HG03139 (cell line): ENCODE measurements around the gene STAC.
"Not testable (repeated sequence)": the region's sequence is repeated elsewhere in the genome, so short reads cannot be mapped to it uniquely, and the experiment has no call there.

Experiments used
- ATAC-seq: cut with Tn5 transposase; IDR thresholded peaks from one replicate; pipeline ENCODE4 v1.9.1; 2021; ENCODE audit not compliant: unreplicated experiment

Gene STAC

DNA sequence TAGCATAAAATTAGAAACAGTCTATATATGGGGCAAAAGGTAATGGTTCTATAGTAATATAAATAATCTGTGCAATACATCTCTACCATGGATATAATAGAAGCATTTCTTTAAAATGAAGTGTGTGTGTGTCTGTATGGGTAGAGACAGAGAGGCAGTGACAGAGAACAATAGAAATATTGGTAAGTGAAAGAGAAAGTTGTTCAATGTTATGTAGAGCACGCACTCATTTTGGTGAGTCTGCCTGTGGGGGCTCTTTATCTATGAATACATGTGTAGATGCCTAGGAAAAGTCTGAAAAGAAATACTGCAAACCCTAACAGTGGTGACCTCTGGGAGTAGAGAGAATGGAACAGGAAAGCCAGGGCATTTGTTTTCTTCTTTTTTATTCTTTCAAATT is 182.6 kb downstream of the STAC start:
- ATAC-seq, result no peak

DNA sequence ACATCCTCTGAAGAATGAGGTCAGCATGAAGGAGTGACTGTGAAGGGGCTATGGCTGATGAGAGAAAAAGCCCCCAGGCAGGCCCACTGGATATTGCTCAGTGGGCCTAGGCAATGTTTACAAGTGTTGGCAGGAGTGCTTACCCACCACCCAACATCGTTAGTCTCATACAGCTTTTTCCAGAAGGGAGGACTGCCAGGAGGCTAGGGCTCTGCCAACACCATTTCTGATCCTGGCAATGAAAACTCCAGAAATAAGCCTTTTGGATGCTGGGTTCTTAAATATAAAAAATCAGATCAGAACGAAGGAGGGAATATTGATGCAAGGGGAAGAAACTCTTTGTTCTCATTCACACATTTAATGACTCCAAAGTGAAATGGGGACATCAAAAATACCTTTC is 194.9 kb downstream of the STAC start:
- no peak for ATAC-seq

DNA sequence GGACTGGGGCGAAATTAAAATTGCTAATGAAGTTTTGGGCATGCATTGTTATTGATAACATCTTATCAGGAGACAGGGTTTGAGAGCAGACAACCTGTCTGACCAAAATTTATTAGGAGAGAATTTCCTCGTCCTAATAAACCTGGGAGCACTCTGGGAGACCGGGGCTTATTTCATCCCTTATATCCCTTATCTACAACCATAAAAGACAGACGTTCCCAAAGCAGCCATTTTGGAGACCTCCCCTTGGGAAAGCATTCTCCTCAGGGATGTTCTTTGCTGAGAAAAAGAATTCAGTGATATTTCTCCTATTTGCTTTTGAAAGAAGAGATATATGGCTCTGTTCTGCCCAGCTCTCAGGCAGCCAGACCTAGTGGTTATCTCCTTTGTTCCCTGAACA is 198.1 kb downstream of the STAC start:
- not testable (repeated sequence) for ATAC-seq

DNA sequence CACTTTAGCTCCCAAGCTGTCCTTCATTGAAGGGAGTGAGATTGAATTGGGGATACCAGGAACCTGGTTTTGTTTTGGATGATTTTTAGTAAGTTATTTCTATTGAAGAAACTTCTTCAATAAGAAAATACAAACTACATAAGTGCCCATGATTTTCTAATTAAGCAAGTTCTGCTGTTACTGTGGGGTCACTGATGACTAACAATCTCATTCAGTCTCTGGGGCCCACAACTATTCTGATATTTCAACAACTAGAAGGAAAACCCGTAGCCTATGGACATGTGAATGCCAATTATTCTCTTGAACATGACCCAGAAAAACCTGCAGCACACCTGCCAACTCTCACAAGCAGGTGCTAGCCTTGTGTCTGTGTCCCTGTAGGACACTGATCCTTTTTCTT is 199.4 kb downstream of the STAC start:
- ATAC-seq, result no peak

DNA sequence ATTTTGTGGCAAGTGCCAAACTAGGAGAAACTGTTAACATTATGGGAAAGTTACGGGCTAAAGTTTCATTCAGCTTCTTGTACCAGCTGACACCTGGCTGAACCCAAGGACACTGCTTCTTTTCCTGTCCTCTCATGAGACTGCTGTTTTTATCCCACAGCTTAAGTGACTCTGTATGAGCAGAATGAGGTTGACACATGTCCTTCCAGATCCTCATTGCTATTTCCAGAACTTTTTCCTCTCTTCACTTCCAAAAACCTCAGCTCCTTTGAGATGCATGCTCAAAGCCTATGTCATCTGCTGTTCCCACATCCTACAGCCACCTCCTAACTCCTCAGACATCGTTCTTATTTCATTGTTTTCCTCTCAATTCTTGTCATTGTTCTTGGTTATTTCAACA is 200.4 kb downstream of the STAC start:
- ATAC-seq, result no peak

DNA sequence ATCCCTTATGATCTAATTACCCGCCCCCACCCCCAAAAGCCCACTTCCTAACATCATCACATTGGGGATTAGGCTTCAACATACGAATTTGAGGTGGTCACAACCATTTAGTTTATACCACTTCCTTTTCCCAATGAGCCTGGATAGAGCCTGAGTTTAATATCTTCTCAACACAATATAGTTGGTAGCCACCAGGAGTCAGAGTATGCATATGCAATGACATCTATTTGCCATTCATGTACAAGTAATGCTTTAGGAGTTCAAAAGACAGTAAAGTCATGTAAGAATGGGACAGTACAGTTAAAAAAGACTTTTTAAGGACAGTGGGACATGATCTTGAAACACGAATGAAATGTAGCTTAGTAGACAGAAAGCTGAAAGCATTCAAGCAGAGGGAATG is 211.7 kb downstream of the STAC start:
- ATAC-seq, result no peak

DNA sequence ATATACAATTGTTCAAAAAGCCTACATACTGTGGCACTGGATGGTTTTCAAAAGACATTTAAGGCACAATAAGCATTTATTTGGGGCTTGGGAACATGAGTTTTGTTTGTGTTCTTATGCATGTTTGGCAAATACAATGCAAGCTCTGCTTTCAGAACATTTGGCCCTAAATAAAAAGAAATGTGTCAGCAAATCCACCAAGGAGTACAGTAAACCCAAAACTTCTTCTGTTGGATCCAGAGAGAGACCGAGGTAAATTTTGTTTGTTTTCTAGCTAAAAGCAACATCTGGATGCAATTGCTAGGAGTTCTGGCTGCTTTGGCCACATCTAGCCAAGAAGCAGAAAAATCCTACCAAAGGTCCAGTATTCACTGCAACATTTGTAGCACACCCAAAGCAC is 215.2 kb downstream of the STAC start:
- no peak for ATAC-seq

DNA sequence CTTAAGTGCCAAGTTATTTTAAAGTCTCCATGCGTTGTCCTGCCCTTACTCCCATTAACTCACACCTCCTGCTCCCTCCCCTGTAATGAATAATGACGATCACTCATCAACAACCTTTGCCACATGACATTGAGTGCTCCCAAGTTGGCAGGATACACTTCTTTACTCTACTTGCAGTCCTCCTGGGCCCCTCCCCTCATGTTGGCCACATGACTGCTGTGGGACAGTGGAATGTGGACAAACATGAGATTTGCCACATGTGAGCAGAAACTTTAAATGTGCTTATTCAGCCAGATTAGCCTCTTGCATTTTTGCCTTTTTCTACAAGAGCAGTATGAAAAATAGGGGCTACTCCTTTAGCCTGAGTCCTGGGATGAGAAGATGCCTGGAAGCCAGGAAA is 216.1 kb downstream of the STAC start:
- no peak for ATAC-seq

DNA sequence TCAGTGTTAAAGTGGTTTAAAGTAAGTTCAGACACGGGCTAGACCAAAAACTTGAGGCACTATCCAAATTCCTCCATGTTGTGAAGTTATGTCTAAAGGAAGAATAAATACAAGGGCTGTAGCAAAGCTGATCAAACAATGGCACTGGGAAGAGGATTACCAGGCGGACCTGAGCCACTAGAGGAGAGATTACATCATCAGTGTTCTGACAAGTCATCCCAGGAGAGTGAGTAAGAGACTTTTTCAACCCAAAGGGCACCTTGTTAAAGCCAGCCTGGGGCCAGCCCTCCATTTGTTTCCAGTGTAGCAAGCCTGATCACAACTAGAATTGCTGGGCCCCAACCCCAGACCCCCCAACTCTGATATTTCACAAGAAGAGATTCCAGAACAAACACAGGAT is 217.1 kb downstream of the STAC start:
- no peak for ATAC-seq
